ENCODE results near the gene PCDH15. TPM values are rescaled to one million over a fixed set of nuclear protein-coding genes. Genes with fewer than 3 reads are reported as not detected.
A peak's percentile ranks its signal among the peaks of the same experiment; 100 is the strongest.

PCDH15 gene
- total RNA-seq, 6 donors from 2014 or later = 0.59 to 1.9 (median 1.1) TPM

DNA sequence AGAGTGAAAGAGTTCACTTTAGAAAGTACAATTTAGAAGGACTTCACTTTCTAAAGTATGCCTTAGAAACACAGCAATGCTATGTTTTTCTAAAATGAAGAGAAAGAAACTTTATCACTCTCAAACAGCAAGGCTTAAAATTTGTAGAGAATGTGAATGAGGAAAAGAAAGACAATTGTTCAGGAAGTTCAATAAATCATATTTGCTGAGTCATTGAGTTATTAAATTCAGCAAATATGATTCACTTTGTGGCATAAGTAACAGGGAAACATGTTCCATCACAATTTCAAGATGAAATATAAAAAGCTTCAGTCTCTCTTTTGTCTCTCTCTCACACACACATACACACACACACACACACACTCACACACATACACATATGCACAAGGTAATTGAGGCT is 187.9 kb downstream of the PCDH15 start:
- DNase-seq (no peak), ATAC-seq (ENCODE audit: low FRiP score in 2 of 2) (no peak)
- no peak overlapping the region for H3K4me3 ChIP-seq
- TF ChIP-seq POLR2A (IDR thresholded peaks at IDR 0.05) (no peak), POLR2AphosphoS5 (IDR thresholded peaks at IDR 0.05) (no peak), EP300 (IDR thresholded peaks at IDR 0.05) (no peak)
- TF ChIP-seq, protein P1, sequence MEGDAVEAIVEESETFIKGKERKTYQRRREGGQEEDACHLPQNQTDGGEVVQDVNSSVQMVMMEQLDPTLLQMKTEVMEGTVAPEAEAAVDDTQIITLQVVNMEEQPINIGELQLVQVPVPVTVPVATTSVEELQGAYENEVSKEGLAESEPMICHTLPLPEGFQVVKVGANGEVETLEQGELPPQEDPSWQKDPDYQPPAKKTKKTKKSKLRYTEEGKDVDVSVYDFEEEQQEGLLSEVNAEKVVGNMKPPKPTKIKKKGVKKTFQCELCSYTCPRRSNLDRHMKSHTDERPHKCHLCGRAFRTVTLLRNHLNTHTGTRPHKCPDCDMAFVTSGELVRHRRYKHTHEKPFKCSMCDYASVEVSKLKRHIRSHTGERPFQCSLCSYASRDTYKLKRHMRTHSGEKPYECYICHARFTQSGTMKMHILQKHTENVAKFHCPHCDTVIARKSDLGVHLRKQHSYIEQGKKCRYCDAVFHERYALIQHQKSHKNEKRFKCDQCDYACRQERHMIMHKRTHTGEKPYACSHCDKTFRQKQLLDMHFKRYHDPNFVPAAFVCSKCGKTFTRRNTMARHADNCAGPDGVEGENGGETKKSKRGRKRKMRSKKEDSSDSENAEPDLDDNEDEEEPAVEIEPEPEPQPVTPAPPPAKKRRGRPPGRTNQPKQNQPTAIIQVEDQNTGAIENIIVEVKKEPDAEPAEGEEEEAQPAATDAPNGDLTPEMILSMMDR (IDR thresholded peaks at IDR 0.05) = no peak
- no peaks in the 10 kb centered on the region for H3K9me3 ChIP-seq
- H3K4me1 ChIP-seq = no peaks in the 10 kb centered on the region
- H3K27me3 ChIP-seq = no peaks in the 10 kb centered on the region
- no peaks in the 10 kb centered on the region for H3K36me3 ChIP-seq
- H3K27ac ChIP-seq = no peak overlapping the region

DNA sequence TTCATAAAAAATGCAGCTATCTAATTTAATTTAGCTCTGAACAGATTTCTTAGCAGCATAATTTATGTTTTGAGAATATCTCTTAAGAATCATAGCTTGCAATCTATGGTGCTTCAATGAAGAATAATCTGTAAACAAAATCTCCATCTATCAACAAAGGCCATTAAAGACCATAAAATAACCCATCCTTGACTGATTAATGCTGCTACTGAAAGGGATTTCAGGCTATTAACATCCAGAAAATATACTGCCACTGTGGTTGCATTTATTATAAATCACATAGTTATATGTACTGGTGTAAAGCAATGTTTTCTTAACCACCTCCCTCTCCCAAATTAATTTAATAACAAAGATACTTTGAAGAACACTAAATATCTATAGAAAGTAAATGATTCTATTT is 191.6 kb downstream of the PCDH15 start:
- H3K4me1 ChIP-seq = no peaks in the 10 kb centered on the region
- H3K4me3 ChIP-seq = no peak overlapping the region
- TF ChIP-seq POLR2A (IDR thresholded peaks at IDR 0.05) = no peak
- TF ChIP-seq EP300 (IDR thresholded peaks at IDR 0.05) = no peak
- TF ChIP-seq, protein P1 (IDR thresholded peaks at IDR 0.05) = no peak
- no peak for TF ChIP-seq POLR2AphosphoS5 (IDR thresholded peaks at IDR 0.05)
- ATAC-seq (ENCODE audit: low FRiP score in 2 of 2) = no peak
- DNase-seq = no peak
- no peaks in the 10 kb centered on the region for H3K36me3 ChIP-seq
- no peak overlapping the region for H3K27ac ChIP-seq
- no peaks in the 10 kb centered on the region for H3K27me3 ChIP-seq
- H3K9me3 ChIP-seq = no peaks in the 10 kb centered on the region

DNA sequence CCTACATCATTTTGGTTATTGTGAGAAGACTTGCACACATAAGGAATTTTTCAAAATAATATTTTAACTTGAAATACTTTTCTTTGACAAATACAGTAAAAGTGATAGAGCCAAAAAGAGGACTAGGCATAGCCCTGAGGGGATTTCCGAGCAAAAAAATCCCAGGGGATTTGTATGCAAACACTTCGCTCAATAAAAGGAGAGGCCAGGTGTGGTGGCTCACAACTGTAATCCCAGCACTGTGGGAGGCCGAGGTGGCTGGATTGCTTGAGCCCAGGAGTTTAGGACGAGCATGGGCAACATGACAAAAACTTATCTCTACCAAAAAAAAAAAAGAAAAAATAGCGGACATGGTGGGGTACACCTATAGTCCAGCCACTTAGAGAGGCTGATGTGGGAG is 193.0 kb downstream of the PCDH15 start:
- no peaks in the 10 kb centered on the region for H3K36me3 ChIP-seq
- ATAC-seq (ENCODE audit: low FRiP score in 2 of 2) (no peak), DNase-seq (no peak)
- H3K4me3 ChIP-seq = no peak overlapping the region
- no peaks in the 10 kb centered on the region for H3K4me1 ChIP-seq
- no peaks in the 10 kb centered on the region for H3K27me3 ChIP-seq
- no peak overlapping the region for H3K27ac ChIP-seq
- H3K9me3 ChIP-seq = no peaks in the 10 kb centered on the region
- WGBS, 2 donors = 85 to 90% methylated on average over 5 of the region's 5 CpGs
- no peak for TF ChIP-seq POLR2AphosphoS5 (IDR thresholded peaks at IDR 0.05)
- TF ChIP-seq, protein P1 (IDR thresholded peaks at IDR 0.05) = no peak

DNA sequence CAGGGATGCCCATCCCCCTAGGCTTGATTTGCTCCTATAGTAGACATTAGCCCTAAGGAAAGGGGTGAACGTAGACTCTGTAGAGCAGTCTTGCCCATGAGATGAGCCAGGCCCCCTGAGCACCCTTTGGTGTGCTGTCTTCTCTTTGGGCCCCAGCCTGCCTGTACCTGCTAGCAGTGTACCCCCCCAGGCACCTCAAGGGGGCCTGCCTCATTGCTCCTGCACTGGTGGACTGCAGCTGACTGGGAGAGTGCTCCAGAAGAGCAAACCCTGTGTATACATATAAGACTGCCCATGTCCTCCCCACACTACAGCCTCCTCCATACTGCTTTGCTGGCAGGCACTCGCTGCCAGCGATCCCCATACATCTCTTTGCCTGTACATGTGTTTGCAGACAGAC is 206.7 kb downstream of the PCDH15 start:
- 90 to 94% methylated on average over 3 of the region's 3 CpGs for WGBS, 2 donors
- TF ChIP-seq POLR2A (IDR thresholded peaks at IDR 0.05) (no peak), EP300 (IDR thresholded peaks at IDR 0.05) (no peak), POLR2AphosphoS5 (IDR thresholded peaks at IDR 0.05) (no peak)
- TF ChIP-seq, protein P1 (IDR thresholded peaks at IDR 0.05) = no peak
- H3K9me3 ChIP-seq = no peaks in the 10 kb centered on the region
- H3K27me3 ChIP-seq = no peaks in the 10 kb centered on the region
- no peaks in the 10 kb centered on the region for H3K36me3 ChIP-seq
- H3K4me1 ChIP-seq = no peaks in the 10 kb centered on the region
- no peak overlapping the region for H3K4me3 ChIP-seq
- peak in 1 of 2 donors; percentile 68 for ATAC-seq (ENCODE audit: low FRiP score in 2 of 2)
- H3K27ac ChIP-seq = no peak overlapping the region
- peak in 1 of 2 donors; percentile 1 for DNase-seq

DNA sequence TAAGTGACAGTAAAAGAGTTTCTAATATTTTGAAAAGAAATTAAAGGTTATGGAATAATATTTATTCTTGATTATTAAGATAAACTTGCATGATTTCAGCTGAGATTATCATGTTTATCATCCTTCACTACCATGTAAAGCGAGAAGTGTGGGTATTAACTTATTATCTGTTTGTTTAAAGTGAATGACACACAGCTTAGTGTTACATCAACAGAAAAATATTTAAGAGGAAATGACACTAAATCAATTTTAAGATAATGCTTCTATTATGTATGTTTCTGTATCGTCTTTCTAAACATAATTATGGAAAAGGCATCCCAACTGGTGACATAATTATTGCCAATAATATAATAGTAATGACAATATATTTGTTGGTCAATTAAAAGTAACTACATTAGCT is 213.1 kb downstream of the PCDH15 start:
- no peaks in the 10 kb centered on the region for H3K9me3 ChIP-seq
- ATAC-seq (ENCODE audit: low FRiP score in 2 of 2) (no peak), DNase-seq (no peak)
- WGBS, 2 donors = 27 to 31% methylated on average over 2 of the region's 2 CpGs
- no peak overlapping the region for H3K27ac ChIP-seq
- no peak overlapping the region for H3K4me3 ChIP-seq
- no peaks in the 10 kb centered on the region for H3K36me3 ChIP-seq
- TF ChIP-seq EP300 (IDR thresholded peaks at IDR 0.05) = no peak
- TF ChIP-seq, protein P1 (IDR thresholded peaks at IDR 0.05) = no peak
- TF ChIP-seq POLR2A (IDR thresholded peaks at IDR 0.05) = no peak
- TF ChIP-seq POLR2AphosphoS5 (IDR thresholded peaks at IDR 0.05) = no peak
- no peaks in the 10 kb centered on the region for H3K27me3 ChIP-seq
- no peaks in the 10 kb centered on the region for H3K4me1 ChIP-seq
